ENCODE measurements around the gene UNC119. TPM values are rescaled to one million over a fixed set of nuclear protein-coding genes. Genes with fewer than 3 reads are reported as not detected.
"Not testable (repeated sequence)": the region's sequence is repeated elsewhere in the genome, so short reads cannot be mapped to it uniquely, and the experiment has no call there.

The UNC119 gene
- polyA plus RNA-seq, 1 experiment = 54.3 TPM

DNA sequence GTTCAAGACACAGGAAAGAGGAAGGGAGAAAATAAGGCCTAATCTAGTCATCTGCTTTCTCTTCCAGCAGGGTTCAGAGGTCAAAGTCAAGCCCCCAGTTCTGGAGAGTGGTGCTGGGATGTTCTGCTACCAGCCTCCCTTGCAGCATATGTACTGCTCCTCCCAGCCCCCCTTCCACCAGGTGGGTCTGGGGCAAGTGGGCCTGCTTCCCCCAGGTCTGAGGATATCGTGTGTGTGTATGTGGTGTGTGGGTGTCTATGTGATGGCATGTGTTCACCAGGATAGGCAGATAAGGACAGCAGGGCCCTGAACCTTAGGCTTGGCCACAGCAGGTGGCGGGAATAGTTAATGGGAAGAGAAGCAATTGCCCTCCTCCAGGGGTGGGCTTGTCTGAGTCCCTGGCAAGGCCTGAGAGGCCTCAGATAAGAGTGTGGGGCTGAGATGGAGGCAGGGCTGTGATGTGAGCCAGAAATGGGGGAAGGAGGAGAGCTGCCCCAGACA, 25.2 kb downstream of the UNC119 start:
- Histone ChIP-seq H3K9me3 (ENCODE audit: control insufficient read depth, insufficient read depth, low read length) (no peaks in the 10 kb centered on the region; the same call in 1 of the 2 replicates), H3K27ac (ENCODE audit: low read depth, low read length) (no peak overlapping the region), H3K27me3 (ENCODE audit: control insufficient read depth, insufficient read depth, low read length) (peaks cover 16% of the 10 kb centered on the region), H3K4me3 (ENCODE audit: low read depth, low read length) (no peak overlapping the region)
- ChIA-PET POLR2A (no interaction called here), CTCF (interaction anchor here (0.6 to 1.4 kb wide), 2 partner anchors 13 to 14 kb away, joined by 3 to 4 read pairs; no protein-coding TSS in a partner anchor)
- TF ChIP-seq, protein P1, sequence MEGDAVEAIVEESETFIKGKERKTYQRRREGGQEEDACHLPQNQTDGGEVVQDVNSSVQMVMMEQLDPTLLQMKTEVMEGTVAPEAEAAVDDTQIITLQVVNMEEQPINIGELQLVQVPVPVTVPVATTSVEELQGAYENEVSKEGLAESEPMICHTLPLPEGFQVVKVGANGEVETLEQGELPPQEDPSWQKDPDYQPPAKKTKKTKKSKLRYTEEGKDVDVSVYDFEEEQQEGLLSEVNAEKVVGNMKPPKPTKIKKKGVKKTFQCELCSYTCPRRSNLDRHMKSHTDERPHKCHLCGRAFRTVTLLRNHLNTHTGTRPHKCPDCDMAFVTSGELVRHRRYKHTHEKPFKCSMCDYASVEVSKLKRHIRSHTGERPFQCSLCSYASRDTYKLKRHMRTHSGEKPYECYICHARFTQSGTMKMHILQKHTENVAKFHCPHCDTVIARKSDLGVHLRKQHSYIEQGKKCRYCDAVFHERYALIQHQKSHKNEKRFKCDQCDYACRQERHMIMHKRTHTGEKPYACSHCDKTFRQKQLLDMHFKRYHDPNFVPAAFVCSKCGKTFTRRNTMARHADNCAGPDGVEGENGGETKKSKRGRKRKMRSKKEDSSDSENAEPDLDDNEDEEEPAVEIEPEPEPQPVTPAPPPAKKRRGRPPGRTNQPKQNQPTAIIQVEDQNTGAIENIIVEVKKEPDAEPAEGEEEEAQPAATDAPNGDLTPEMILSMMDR (IDR thresholded peaks at IDR 0.05; ENCODE audit: low read depth, low read length) = no peak
- no peak for DNase-seq (ENCODE audit: low read depth, low spot score)

GRCh38 chr17:28526381-28526780, 26.0 kb downstream of the UNC119 start:
- CTCF ChIA-PET = interaction anchor here (1.4 kb wide), 2 partner anchors 14 kb away, joined by 4 read pairs; no protein-coding TSS in a partner anchor
- TF ChIP-seq, protein P1 (IDR thresholded peaks at IDR 0.05; ENCODE audit: low read depth, low read length) = no peak
- DNase-seq (ENCODE audit: low read depth, low spot score) = no peak

DNA sequence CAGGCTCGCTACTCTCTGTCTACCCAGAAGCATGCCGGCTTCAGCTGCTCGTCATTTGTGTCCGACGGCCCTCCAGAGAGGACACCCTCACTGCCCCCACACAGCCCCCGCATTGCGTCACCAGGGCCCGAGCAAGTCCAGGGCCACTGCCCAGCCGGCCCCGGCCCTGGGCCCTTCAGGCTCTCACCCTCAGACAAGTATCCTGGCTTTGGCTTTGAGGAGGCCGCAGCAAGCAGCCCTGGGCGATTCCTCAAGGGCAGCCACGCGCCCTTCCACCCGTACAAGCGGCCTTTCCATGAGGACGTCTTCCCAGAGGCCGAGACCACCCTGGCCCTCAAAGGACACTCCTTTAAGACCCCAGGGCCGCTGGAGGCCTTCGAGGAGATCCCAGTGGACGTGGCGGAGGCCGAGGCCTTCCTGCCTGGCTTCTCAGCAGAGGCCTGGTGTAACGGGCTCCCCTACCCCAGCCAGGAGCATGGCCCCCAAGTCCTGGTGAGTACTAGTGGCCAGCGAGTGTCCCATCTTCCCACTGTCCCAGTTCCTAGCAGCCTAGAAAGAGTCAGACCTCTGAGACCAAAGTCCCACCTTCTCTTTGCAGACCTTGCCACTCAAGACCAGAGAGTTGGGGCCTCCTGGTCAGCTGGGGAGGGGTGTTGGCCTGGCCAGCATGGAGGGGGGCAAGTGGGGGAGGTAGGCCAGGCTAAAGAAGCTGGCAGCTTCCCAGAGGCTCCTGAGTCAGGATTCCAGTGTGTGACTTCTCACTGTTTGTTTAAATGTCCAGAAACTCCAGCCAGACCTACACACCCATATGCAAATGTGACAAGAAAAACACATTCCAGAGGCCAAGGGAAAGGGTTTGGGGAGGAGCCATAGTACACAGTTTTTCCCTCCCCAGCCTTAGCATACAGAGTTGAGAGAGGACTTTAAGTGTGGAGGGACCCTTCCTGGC, 27.7 kb downstream of the UNC119 start:
- no peaks in the 10 kb centered on the region; the same call in 1 of the 2 replicates for H3K9me3 ChIP-seq (ENCODE audit: control insufficient read depth, insufficient read depth, low read length)
- H3K27me3 ChIP-seq (ENCODE audit: control insufficient read depth, insufficient read depth, low read length) = peaks cover 19% of the 10 kb centered on the region
- POLR2A ChIA-PET = no interaction called here
- no peak overlapping the region for H3K27ac ChIP-seq (ENCODE audit: low read depth, low read length)
- H3K4me3 ChIP-seq (ENCODE audit: low read depth, low read length) = no peak overlapping the region
- peak; percentile 30 for DNase-seq (ENCODE audit: low read depth, low spot score)
- CTCF ChIA-PET = interaction anchor here (1.4 kb wide), 1 partner anchor 16 kb away, joined by 4 read pairs; no protein-coding TSS in a partner anchor
- TF ChIP-seq, protein P1 (IDR thresholded peaks at IDR 0.05; ENCODE audit: low read depth, low read length) = no peak

More at GRCh38 chr17:28526381-28526780, 26.0 kb downstream of the UNC119 start:
- H3K9me3 ChIP-seq (ENCODE audit: control insufficient read depth, insufficient read depth, low read length) = no peaks in the 10 kb centered on the region; the same call in 1 of the 2 replicates
- no peak overlapping the region for H3K4me3 ChIP-seq (ENCODE audit: low read depth, low read length)
- no peak overlapping the region for H3K27ac ChIP-seq (ENCODE audit: low read depth, low read length)
- peaks cover 18% of the 10 kb centered on the region for H3K27me3 ChIP-seq (ENCODE audit: control insufficient read depth, insufficient read depth, low read length)
- POLR2A ChIA-PET = no interaction called here

GRCh38 chr17:28523876-28524275, 28.5 kb downstream of the UNC119 start:
- Histone ChIP-seq H3K4me3 (ENCODE audit: low read depth, low read length) (no peak overlapping the region), H3K9me3 (ENCODE audit: control insufficient read depth, insufficient read depth, low read length) (no peaks in the 10 kb centered on the region; the same call in 1 of the 2 replicates), H3K27ac (ENCODE audit: low read depth, low read length) (no peak overlapping the region), H3K27me3 (ENCODE audit: control insufficient read depth, insufficient read depth, low read length) (peaks cover 19% of the 10 kb centered on the region)
- no peak for DNase-seq (ENCODE audit: low read depth, low spot score)
- ChIA-PET POLR2A (no interaction called here), CTCF (no interaction called here)
- TF ChIP-seq, protein P1 (IDR thresholded peaks at IDR 0.05; ENCODE audit: low read depth, low read length) = no peak

GRCh38 chr17:28523186-28523585, 29.2 kb downstream of the UNC119 start:
- H3K9me3 ChIP-seq (ENCODE audit: control insufficient read depth, insufficient read depth, low read length) = no peaks in the 10 kb centered on the region; the same call in 1 of the 2 replicates
- no peak overlapping the region for H3K27ac ChIP-seq (ENCODE audit: low read depth, low read length)
- no peak overlapping the region for H3K4me3 ChIP-seq (ENCODE audit: low read depth, low read length)
- ChIA-PET CTCF (no interaction called here), POLR2A (no interaction called here)
- TF ChIP-seq, protein P1 (IDR thresholded peaks at IDR 0.05; ENCODE audit: low read depth, low read length) = no peak
- DNase-seq (ENCODE audit: low read depth, low spot score) = no peak
- peaks cover 22% of the 10 kb centered on the region for H3K27me3 ChIP-seq (ENCODE audit: control insufficient read depth, insufficient read depth, low read length)

DNA sequence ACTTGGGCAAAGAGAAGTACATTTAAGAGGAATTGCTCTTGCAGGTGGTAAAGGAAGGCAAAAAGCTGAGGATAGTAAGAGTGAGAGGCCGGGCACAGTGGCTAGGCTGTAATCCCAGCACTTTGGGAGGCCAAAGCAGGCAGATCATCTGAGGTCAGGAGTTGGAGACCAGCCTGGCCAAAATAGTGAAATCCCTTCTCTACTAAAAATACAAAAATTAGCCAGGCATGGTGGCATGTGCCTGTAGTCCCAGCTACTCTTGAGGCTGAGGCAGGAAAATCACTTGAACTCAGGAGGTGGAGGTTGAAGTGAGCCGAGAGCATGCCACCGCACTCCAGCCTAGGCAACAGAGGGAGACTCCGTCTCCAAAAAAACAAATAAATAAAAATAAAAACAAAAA, 30.1 kb downstream of the UNC119 start:
- H3K27ac ChIP-seq (ENCODE audit: low read depth, low read length); CTCF ChIA-PET; POLR2A ChIA-PET: not testable (repeated sequence)

More for the DNA sequence above, 30.1 kb downstream of the UNC119 start:
- not testable (repeated sequence) for H3K4me3 ChIP-seq (ENCODE audit: low read depth, low read length); DNase-seq (ENCODE audit: low read depth, low spot score); H3K9me3 ChIP-seq (ENCODE audit: control insufficient read depth, insufficient read depth, low read length)
- H3K27me3 ChIP-seq (ENCODE audit: control insufficient read depth, insufficient read depth, low read length) = peaks cover 23% of the 10 kb centered on the region
